ENCODE results near the gene PCDHGC5.
A peak's percentile ranks its signal among the peaks of the same experiment; 100 is the strongest.

The PCDHGC5 gene

GRCh38 chr5:141524604-141525597, 36.0 kb downstream of the PCDHGC5 start:
- DNase-seq (ENCODE audit: extremely low read depth, low read depth): peak; percentile 92
- peak; percentile 99 for TF ChIP-seq CTCF (IDR thresholded peaks at IDR 0.05; ENCODE audit: low read depth, low read length)

- no peak for DNase-seq (ENCODE audit: extremely low read depth, low read depth)
- no peak for TF ChIP-seq CTCF (IDR thresholded peaks at IDR 0.05; ENCODE audit: low read depth, low read length)
These were observed 36.8 kb downstream of the PCDHGC5 start for GRCh38 chr5:141525653-141526052.

- TF ChIP-seq CTCF (IDR thresholded peaks at IDR 0.05; ENCODE audit: low read depth, low read length): no peak
- no peak for DNase-seq (ENCODE audit: extremely low read depth, low read depth)
These were observed 38.5 kb downstream of the PCDHGC5 start for GRCh38 chr5:141527426-141527825.

GRCh38 chr5:141528291-141528984, 39.6 kb downstream of the PCDHGC5 start:
- TF ChIP-seq CTCF (IDR thresholded peaks at IDR 0.05; ENCODE audit: low read depth, low read length): no peak
- no peak for DNase-seq (ENCODE audit: extremely low read depth, low read depth)

GRCh38 chr5:141529002-141529401, 40.1 kb downstream of the PCDHGC5 start:
- DNase-seq (ENCODE audit: extremely low read depth, low read depth): no peak
- TF ChIP-seq CTCF (IDR thresholded peaks at IDR 0.05; ENCODE audit: low read depth, low read length): no peak

- TF ChIP-seq CTCF (IDR thresholded peaks at IDR 0.05; ENCODE audit: low read depth, low read length): no peak
- DNase-seq (ENCODE audit: extremely low read depth, low read depth): no peak
These were observed 41.0 kb downstream of the PCDHGC5 start for GRCh38 chr5:141529873-141530272.

GRCh38 chr5:141532726-141533125, 43.8 kb downstream of the PCDHGC5 start:
- DNase-seq (ENCODE audit: extremely low read depth, low read depth): no peak
- TF ChIP-seq CTCF (IDR thresholded peaks at IDR 0.05; ENCODE audit: low read depth, low read length): no peak
